ENCODE measurements around the gene SEPTIN3.

SEPTIN3 gene

GRCh38 chr22:42010778-42011177 is 41.5 kb downstream of the SEPTIN3 start:
- no peak for DNase-seq (ENCODE audit: insufficient read length, low spot score)
- FAIRE-seq = no peak

- FAIRE-seq (no peak), DNase-seq (ENCODE audit: insufficient read length, low spot score) (no peak)
Measured at GRCh38 chr22:42013385-42013784, 44.1 kb downstream of the SEPTIN3 start.

- FAIRE-seq (no peak), DNase-seq (ENCODE audit: insufficient read length, low spot score) (no peak)
Measured at GRCh38 chr22:42016111-42016510, 46.9 kb downstream of the SEPTIN3 start.

GRCh38 chr22:42018224-42018623 is 49.0 kb downstream of the SEPTIN3 start:
- no peak for DNase-seq (ENCODE audit: insufficient read length, low spot score)
- no peak for FAIRE-seq

Data from HTR-8/SVneo (cell line).